ENCODE data around the gene RSF1.

- no peak for TF ChIP-seq REST (IDR thresholded peaks at IDR 0.05)
- TF ChIP-seq CTCF (IDR thresholded peaks at IDR 0.05; ENCODE audit: low read depth, low read length, missing input control), result no peak
- no peak for TF ChIP-seq RAD21 (IDR thresholded peaks at IDR 0.05)
These were observed 114.5 kb downstream of the RSF1 start for GRCh38 chr11:77705876-77706579.
